Calu3 (cell line): ENCODE measurements around the gene INMT. TPM values are rescaled to one million over a fixed set of nuclear protein-coding genes. Genes with fewer than 3 reads are reported as not detected.

ENCODE experiments used
- BruUV-seq: library from RNA; stranded (reverse); fragments of 400-500 nt; replicated peaks from 2 replicates; lab custom pipeline; 2021; lab: Mats Ljungman, UMichigan
- CTCF ChIA-PET: fragments of 300-600 bp; sonication (Branson Sonifier 250); formaldehyde crosslinking; loops from one replicate; lab custom pipeline; 2022; ENCODE audit warnings: antibody characterized with exemption; lab: Charles Lee
- DNase-seq: peaks from one replicate; pipeline ENCODE4 v3.0.0; 2022
- H3K27ac Mint-ChIP-seq: one replicate; pipeline ENCODE4 v1.8.0; 2022; ENCODE audit warnings: mixed read lengths; ENCODE audit not compliant: unreplicated experiment
- H3K27me3 Mint-ChIP-seq: one replicate; pipeline ENCODE4 v1.8.0; 2022; ENCODE audit warnings: mixed read lengths; ENCODE audit not compliant: unreplicated experiment
- H3K36me3 Mint-ChIP-seq: one replicate; pipeline ENCODE4 v1.8.0; 2022; ENCODE audit warnings: mild to moderate bottlenecking, moderate library complexity, mixed read lengths; ENCODE audit not compliant: insufficient read depth, unreplicated experiment
- H3K4me1 Mint-ChIP-seq: one replicate; pipeline ENCODE4 v1.8.0; 2022; ENCODE audit warnings: mild to moderate bottlenecking, low read depth, mixed read lengths; ENCODE audit not compliant: unreplicated experiment
- H3K4me3 Mint-ChIP-seq: one replicate; pipeline ENCODE4 v1.8.0; 2022; ENCODE audit warnings: mild to moderate bottlenecking, low read depth, moderate library complexity, mixed read lengths; ENCODE audit not compliant: unreplicated experiment
- H3K9me3 Mint-ChIP-seq: one replicate; pipeline ENCODE4 v1.8.0; 2022; ENCODE audit warnings: low read depth, mixed read lengths; ENCODE audit not compliant: unreplicated experiment
- intact Hi-C: fragments of 100-400 bp; cut with micrococcal nuclease; formaldehyde crosslinking; loops from one replicate; pipeline ENCODE4 v1.10.0; 2022; ENCODE audit not compliant: unreplicated experiment
- total RNA-seq: library from RNA; stranded (reverse); gene quantifications from 2 replicates; pipeline ENCODE4 v1.2.3, GENCODE V29; 2022
- TF ChIP-seq, protein P1 (sequence below): fragments of 200-600 bp; IDR thresholded peaks from one replicate; pipeline ENCODE4 v1.8.0; 2022; ENCODE audit warnings: antibody characterized with exemption; ENCODE audit not compliant: unreplicated experiment

The INMT gene
- total RNA-seq, 1 experiment from 2014 or later = not detected

DNA sequence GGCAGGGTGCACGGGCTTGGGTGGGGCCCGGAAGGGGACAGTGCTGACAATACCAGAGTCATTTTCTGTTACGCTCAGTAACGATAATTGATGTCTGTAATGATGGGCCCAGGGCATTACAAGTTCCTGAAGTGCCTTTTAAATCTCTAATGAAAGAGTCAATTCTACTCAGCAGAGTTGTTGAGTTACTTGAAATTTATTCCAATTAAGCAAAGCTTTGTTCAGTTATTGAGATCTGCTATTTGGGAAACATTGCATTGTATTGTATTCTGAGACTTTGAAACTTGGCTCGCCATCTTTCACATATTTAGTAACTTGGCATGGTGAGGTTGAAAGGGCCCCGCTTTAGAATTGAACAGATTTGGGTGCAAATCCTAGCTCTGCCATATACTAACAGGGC, 54.0 kb downstream of the INMT start:
- no peak for DNase-seq
- H3K4me1 Mint-ChIP-seq = peaks cover 17% of the 10 kb centered on the region
- H3K36me3 Mint-ChIP-seq = no peaks in the 10 kb centered on the region
- peaks cover 4% of the 10 kb centered on the region for H3K9me3 Mint-ChIP-seq
- no TSS peak for BruUV-seq
- CTCF ChIA-PET = interaction anchor here (0.5 kb wide), 1 partner anchor 184 kb away, joined by 3 read pairs; no protein-coding TSS in a partner anchor
- intact Hi-C loops = no loop called here
- no peak overlapping the region for H3K4me3 Mint-ChIP-seq
- TF ChIP-seq, protein P1, sequence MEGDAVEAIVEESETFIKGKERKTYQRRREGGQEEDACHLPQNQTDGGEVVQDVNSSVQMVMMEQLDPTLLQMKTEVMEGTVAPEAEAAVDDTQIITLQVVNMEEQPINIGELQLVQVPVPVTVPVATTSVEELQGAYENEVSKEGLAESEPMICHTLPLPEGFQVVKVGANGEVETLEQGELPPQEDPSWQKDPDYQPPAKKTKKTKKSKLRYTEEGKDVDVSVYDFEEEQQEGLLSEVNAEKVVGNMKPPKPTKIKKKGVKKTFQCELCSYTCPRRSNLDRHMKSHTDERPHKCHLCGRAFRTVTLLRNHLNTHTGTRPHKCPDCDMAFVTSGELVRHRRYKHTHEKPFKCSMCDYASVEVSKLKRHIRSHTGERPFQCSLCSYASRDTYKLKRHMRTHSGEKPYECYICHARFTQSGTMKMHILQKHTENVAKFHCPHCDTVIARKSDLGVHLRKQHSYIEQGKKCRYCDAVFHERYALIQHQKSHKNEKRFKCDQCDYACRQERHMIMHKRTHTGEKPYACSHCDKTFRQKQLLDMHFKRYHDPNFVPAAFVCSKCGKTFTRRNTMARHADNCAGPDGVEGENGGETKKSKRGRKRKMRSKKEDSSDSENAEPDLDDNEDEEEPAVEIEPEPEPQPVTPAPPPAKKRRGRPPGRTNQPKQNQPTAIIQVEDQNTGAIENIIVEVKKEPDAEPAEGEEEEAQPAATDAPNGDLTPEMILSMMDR = no peak
- H3K27me3 Mint-ChIP-seq = no peaks in the 10 kb centered on the region
- no peak overlapping the region for H3K27ac Mint-ChIP-seq

Other genes with a start within 250 kb of the INMT start
- gene GGCT, start 247.3 kb upstream of the INMT start, total RNA-seq = 81.2 and 90.6 TPM in 2 replicates
- 244 and 283 TPM in 2 replicates for gene GARS1, start 157.3 kb upstream of the INMT start, total RNA-seq
- not detected in 2 replicates for gene CRHR2, start 69.7 kb upstream of the INMT start, total RNA-seq
- 12.4 and 14.0 TPM in 2 replicates for gene MINDY4, start 19.3 kb downstream of the INMT start, total RNA-seq
- gene AQP1, start 159.7 kb downstream of the INMT start, total RNA-seq = 1.7 and 2.6 TPM in 2 replicates
- not detected in 2 replicates for gene GHRHR, start 211.8 kb downstream of the INMT start, total RNA-seq